Calu3 (cell line): ENCODE results near the gene NELFB. TPM values are rescaled to one million over a fixed set of nuclear protein-coding genes. Genes with fewer than 3 reads are reported as not detected.

Experiments
- BruUV-seq: library from RNA; stranded (reverse); fragments of 400-500 nt; replicated peaks from 2 replicates; lab custom pipeline; 2021; lab: Mats Ljungman, UMichigan
- CTCF ChIA-PET: fragments of 300-600 bp; sonication (Branson Sonifier 250); formaldehyde crosslinking; loops from one replicate; lab custom pipeline; 2022; ENCODE audit warnings: antibody characterized with exemption; lab: Charles Lee
- DNase-seq: peaks from one replicate; pipeline ENCODE4 v3.0.0; 2022
- H3K27ac Mint-ChIP-seq: one replicate; pipeline ENCODE4 v1.8.0; 2022; ENCODE audit warnings: mixed read lengths; ENCODE audit not compliant: unreplicated experiment
- H3K27me3 Mint-ChIP-seq: one replicate; pipeline ENCODE4 v1.8.0; 2022; ENCODE audit warnings: mixed read lengths; ENCODE audit not compliant: unreplicated experiment
- H3K36me3 Mint-ChIP-seq: one replicate; pipeline ENCODE4 v1.8.0; 2022; ENCODE audit warnings: mild to moderate bottlenecking, moderate library complexity, mixed read lengths; ENCODE audit not compliant: insufficient read depth, unreplicated experiment
- H3K4me1 Mint-ChIP-seq: one replicate; pipeline ENCODE4 v1.8.0; 2022; ENCODE audit warnings: mild to moderate bottlenecking, low read depth, mixed read lengths; ENCODE audit not compliant: unreplicated experiment
- H3K4me3 Mint-ChIP-seq: one replicate; pipeline ENCODE4 v1.8.0; 2022; ENCODE audit warnings: mild to moderate bottlenecking, low read depth, moderate library complexity, mixed read lengths; ENCODE audit not compliant: unreplicated experiment
- H3K9me3 Mint-ChIP-seq: one replicate; pipeline ENCODE4 v1.8.0; 2022; ENCODE audit warnings: low read depth, mixed read lengths; ENCODE audit not compliant: unreplicated experiment
- CTCF ChIP-seq: fragments of 200-600 bp; IDR thresholded peaks from one replicate; pipeline ENCODE4 v1.8.0; 2022; ENCODE audit warnings: antibody characterized with exemption; ENCODE audit not compliant: unreplicated experiment
- intact Hi-C: fragments of 100-400 bp; cut with micrococcal nuclease; formaldehyde crosslinking; loops from one replicate; pipeline ENCODE4 v1.10.0; 2022; ENCODE audit not compliant: unreplicated experiment
- total RNA-seq: library from RNA; stranded (reverse); gene quantifications from 2 replicates; pipeline ENCODE4 v1.2.3, GENCODE V29; 2022

NELFB gene
- total RNA-seq, 1 experiment from 2014 or later, result 43.5 TPM

GRCh38 chr9:137296670-137297664, 41.8 kb downstream of the NELFB start:
- H3K27me3 Mint-ChIP-seq, result no peaks in the 10 kb centered on the region
- intact Hi-C loops, result loop anchor here (10.0 kb wide), 1 partner anchor 118 kb away; no protein-coding TSS in a partner anchor
- no peak for TF ChIP-seq CTCF
- peak; percentile 52 for DNase-seq
- BruUV-seq, result no TSS peak
- peaks cover 27% of the 10 kb centered on the region for H3K4me1 Mint-ChIP-seq
- no peaks in the 10 kb centered on the region for H3K9me3 Mint-ChIP-seq
- H3K36me3 Mint-ChIP-seq, result peaks cover 67% of the 10 kb centered on the region
- CTCF ChIA-PET, result interaction anchor here (0.6 to 1.0 kb wide), 4 partner anchors 19 to 390 kb away, joined by 3 to 4 read pairs (median 3); partner anchors contain the start of genes EXD3 and NOXA1
- H3K4me3 Mint-ChIP-seq, result peak overlapping the region; percentile 69
- H3K27ac Mint-ChIP-seq, result peak overlapping the region; percentile 93

DNA sequence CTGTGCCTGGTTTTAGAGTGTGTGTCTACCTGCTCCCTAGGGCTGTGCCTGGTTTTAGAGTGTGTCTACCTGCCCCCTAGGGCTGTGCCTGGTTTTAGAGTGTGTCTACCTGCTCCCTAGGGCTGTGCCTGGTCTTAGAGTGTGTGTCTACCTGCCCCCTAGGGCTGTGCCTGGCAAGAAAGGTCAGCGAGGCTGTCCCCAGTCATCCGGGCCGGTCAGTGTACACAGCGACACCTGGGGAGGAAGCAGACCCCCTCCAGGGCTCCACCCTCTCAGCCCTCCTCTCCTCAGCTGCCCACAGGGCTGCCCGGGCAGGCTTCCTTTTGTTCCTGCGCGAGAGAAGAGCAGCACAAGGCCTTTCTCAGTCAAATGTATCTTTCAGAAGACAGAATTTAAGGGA, 42.8 kb downstream of the NELFB start:
- CTCF ChIA-PET, result no interaction called here
- peak overlapping the region; percentile 81 for H3K4me3 Mint-ChIP-seq

DNA sequence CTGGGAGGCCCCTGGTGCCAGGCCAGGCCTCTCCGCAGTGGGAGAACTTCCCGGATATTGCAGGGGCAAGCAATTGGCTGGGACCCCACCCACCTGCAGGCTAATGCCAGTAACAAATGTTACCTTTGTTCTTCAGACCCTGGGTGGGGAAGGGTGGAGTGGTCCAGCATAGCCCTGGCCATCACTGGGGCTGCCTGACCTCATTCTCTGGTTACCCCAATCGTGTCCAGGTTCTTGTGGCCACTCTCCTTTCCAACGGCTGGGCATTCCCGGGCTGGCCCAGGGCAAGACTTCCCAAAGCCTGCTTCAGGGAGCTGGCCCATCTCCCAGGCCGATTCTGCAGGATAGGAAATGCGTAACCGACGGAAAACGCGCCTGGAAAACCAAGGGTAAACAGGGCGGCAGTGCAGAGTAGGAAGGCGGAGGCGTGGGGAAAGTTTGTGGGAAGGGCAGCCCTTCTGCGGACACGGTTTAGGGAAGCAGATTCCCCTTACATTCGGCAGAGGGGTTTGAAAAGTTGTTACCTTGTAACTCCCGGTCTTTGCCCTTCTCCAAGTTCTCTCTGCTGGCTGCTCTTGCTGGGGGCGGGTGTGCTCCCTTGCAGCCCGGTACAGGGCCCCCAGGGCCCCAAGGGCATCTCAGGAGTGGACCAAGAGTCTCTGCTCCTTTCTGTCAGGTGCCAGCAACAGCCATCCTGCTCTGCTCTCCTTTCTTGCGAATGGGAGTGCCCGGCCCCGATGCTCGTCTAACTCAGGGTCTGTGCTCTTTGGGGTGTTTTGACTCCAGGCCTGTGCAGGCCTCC, 43.5 kb downstream of the NELFB start:
- no peak for DNase-seq
- BruUV-seq, result TSS peak; percentile 36
- peaks cover 67% of the 10 kb centered on the region for H3K36me3 Mint-ChIP-seq
- no peak for TF ChIP-seq CTCF
- H3K9me3 Mint-ChIP-seq, result no peaks in the 10 kb centered on the region
- H3K4me1 Mint-ChIP-seq, result peaks cover 20% of the 10 kb centered on the region
- no peaks in the 10 kb centered on the region for H3K27me3 Mint-ChIP-seq
- peak overlapping the region; percentile 30 for H3K27ac Mint-ChIP-seq
- CTCF ChIA-PET, result interaction anchor here (0.8 kb wide), 1 partner anchor 13 kb away, joined by 3 read pairs; no protein-coding TSS in a partner anchor
- peak overlapping the region; percentile 81 for H3K4me3 Mint-ChIP-seq
- intact Hi-C loops, result loop anchor here (10.0 kb wide), 1 partner anchor 116 kb away; no protein-coding TSS in a partner anchor

More for the DNA sequence above, 42.8 kb downstream of the NELFB start:
- intact Hi-C loops, result loop anchor here (10.0 kb wide), 1 partner anchor 117 kb away; no protein-coding TSS in a partner anchor
- no TSS peak for BruUV-seq
- Mint-ChIP-seq H3K4me1 (peaks cover 26% of the 10 kb centered on the region), H3K27me3 (no peaks in the 10 kb centered on the region), H3K27ac (peak overlapping the region; percentile 30), H3K36me3 (peaks cover 73% of the 10 kb centered on the region), H3K9me3 (no peaks in the 10 kb centered on the region)
- peak; percentile 58 for DNase-seq
- TF ChIP-seq CTCF, result no peak

DNA sequence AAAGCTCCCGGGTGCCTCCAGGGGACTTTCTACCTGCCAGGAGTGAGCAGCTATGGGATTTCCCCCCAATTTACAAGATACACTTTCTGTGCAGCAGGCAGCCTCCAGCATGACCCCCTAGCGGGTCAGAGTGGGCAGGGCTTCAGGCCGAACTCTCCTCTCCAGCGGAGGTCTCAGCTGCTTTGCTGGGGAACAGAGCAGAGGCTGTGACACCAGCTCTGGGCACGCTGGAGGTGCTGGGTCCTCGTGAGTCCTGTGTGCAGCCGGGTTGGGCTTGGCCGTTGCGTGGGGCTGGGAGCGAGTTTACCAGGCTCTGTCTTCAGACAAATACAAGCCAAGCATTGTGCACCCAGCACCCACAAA, 44.1 kb downstream of the NELFB start:
- no peak overlapping the region for H3K27ac Mint-ChIP-seq
- peaks cover 61% of the 10 kb centered on the region for H3K36me3 Mint-ChIP-seq
- intact Hi-C loops, result loop anchor here (10.0 kb wide), 1 partner anchor 116 kb away; no protein-coding TSS in a partner anchor
- no peak for TF ChIP-seq CTCF
- H3K4me3 Mint-ChIP-seq, result peak overlapping the region; percentile 81
- no peaks in the 10 kb centered on the region for H3K27me3 Mint-ChIP-seq
- BruUV-seq, result no TSS peak
- H3K9me3 Mint-ChIP-seq, result no peaks in the 10 kb centered on the region
- no peak for DNase-seq
- H3K4me1 Mint-ChIP-seq, result peaks cover 14% of the 10 kb centered on the region
- CTCF ChIA-PET, result interaction anchor here (0.8 kb wide), 1 partner anchor 12 kb away, joined by 3 read pairs; no protein-coding TSS in a partner anchor
